Ovary (tissue), 9 donors: ENCODE data around the gene PIK3R2. TPM values are rescaled to one million over a fixed set of nuclear protein-coding genes. Genes with fewer than 3 reads are reported as not detected.

Source experiments
- DNase-seq, 5 donors: peaks; one replicate each; pipeline ENCODE4 v3.0.0-alpha.2; 2019 to 2020
- H3K27ac ChIP-seq, 2 donors: fragments of 200-600 bp; one replicate each; pipeline versions ENCODE4 v1.5.1 to v1.8.0; 2019 to 2022
- H3K27me3 ChIP-seq: fragments of 200-600 bp; one replicate; pipeline ENCODE4 v1.8.0; 2022
- H3K36me3 ChIP-seq: fragments of 200-600 bp; sonication (generic); one replicate; pipeline ENCODE4 v1.5.1; 2019
- H3K4me1 ChIP-seq: one replicate; pipeline ENCODE4 v1.8.1; 2013; ENCODE audit warnings: mild to moderate bottlenecking, moderate library complexity; ENCODE audit not compliant: insufficient read depth
- H3K4me3 ChIP-seq: fragments of 200-600 bp; sonication (generic); one replicate; pipeline ENCODE4 v1.5.1; 2017
- H3K9me3 ChIP-seq, 2 donors: fragments of 200-600 bp in 1 of 2; sonication (generic) in 1 of 2; one replicate each; pipeline versions ENCODE4 v1.5.1 to v1.8.1; 2013 to 2019; ENCODE audit warnings: mild to moderate bottlenecking in 1 of 2, moderate library complexity in 1 of 2
- EP300 ChIP-seq: sonication (generic); formaldehyde crosslinking; IDR thresholded peaks from one replicate; pipeline ENCODE4 v1.6.1; 2017; ENCODE audit warnings: antibody characterized with exemption
- POLR2A ChIP-seq: fragments of 450-650 bp; IDR thresholded peaks from one replicate; pipeline ENCODE4 v1.6.1; 2017; ENCODE audit warnings: antibody characterized with exemption, mild to moderate bottlenecking, moderate library complexity
- WGBS, 3 donors: extraction: QIAGEN DNeasy Blood & Tissue Kit in 1 of 3; methylation state at CpG; one replicate each; pipeline versions ENCODE4 v1.1.5 to v1.1.7; 2013 to 2017; 5-methylcytosine and 5-hydroxymethylcytosine counted together
- intact Hi-C, 4 donors: fragments of 100-400 bp; cut with DNase I; formaldehyde crosslinking; loops; one replicate each; pipeline versions ENCODE4 v1.11.0 to v1.15.1; 2022 to 2023
- polyA plus RNA-seq, 2 donors: library from polyadenylated mRNA; stranded (reverse); fragments of 200-250 nt in 1 of 2; fragments of 350-450 nt in 1 of 2; fragmentation: Illumina TruSeq in 1 of 2; extraction: RNeasy Lipid Tissue Mini Kit (QIAGEN cat#74804) in 1 of 2; gene quantifications; one replicate each; pipeline ENCODE4 v1.2.3, GENCODE V29; 2013 to 2014
- total RNA-seq, 7 donors: library from RNA; depleted of rRNA in 2 of 7; stranded (reverse); fragments of >200 nt in 2 of 7; fragmentation: NEBNext Ultra II Directional in 3 of 7; extraction: Animal tissue kit (Norgen Biotek cat#: 25700) in 3 of 7; gene quantifications; one replicate each; pipeline versions ENCODE4 v1.1.0 to v1.2.4, GENCODE V29; 2016 to 2023
- TF ChIP-seq, protein P1 (sequence below), 3 donors: fragments of 450-650 bp in 2 of 3; fragments of 200-600 bp in 1 of 3; IDR thresholded peaks; one replicate each; pipeline versions ENCODE4 v1.5.1 to v1.8.0; 2016 to 2022; ENCODE audit warnings: antibody characterized with exemption in 3 of 3, mild to moderate bottlenecking in 1 of 3
- donor health status: DM: no; HTN: no; CAD: no; lungs with moderate emphysema.
- donor health status: DM: no; HTN: no; CAD: no.
- donor health status: Bipolar disorder and iron deficiency.
- donor health status: DM: yes; HTN: yes; CAD: no.
- donor health status: DM: no; HTN: no; CAD: no.
- donor health status: DM: yes; HTN: yes; CAD: no.

PIK3R2 gene
- total and polyA plus RNA-seq, 9 donors: 12.8 to 63.2 (median 42.6) TPM

DNA sequence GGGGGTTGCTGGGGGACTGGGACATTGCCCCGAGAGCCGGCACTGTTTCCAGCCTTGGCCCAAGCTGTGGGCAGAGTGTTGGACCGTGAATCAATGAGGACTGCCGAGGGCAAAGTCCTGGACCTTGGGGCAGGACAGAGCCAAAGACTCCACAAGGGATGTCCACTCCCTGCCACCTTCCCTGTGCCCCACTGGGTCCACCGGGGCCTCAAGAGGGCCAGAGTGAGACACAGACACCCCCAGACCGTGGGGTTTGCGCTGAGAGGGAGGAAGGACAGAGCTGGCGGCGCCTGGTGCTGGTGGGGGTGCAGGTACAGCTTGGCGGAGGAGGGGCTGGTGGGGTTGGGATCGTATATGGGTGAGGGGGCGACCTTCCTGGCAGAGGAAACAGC is 43.6 kb upstream of the PIK3R2 start:
- TF ChIP-seq EP300: no peak
- TF ChIP-seq, protein P1, sequence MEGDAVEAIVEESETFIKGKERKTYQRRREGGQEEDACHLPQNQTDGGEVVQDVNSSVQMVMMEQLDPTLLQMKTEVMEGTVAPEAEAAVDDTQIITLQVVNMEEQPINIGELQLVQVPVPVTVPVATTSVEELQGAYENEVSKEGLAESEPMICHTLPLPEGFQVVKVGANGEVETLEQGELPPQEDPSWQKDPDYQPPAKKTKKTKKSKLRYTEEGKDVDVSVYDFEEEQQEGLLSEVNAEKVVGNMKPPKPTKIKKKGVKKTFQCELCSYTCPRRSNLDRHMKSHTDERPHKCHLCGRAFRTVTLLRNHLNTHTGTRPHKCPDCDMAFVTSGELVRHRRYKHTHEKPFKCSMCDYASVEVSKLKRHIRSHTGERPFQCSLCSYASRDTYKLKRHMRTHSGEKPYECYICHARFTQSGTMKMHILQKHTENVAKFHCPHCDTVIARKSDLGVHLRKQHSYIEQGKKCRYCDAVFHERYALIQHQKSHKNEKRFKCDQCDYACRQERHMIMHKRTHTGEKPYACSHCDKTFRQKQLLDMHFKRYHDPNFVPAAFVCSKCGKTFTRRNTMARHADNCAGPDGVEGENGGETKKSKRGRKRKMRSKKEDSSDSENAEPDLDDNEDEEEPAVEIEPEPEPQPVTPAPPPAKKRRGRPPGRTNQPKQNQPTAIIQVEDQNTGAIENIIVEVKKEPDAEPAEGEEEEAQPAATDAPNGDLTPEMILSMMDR (IDR thresholded peaks at IDR 0.05): no peak
- no peak for TF ChIP-seq POLR2A

DNA sequence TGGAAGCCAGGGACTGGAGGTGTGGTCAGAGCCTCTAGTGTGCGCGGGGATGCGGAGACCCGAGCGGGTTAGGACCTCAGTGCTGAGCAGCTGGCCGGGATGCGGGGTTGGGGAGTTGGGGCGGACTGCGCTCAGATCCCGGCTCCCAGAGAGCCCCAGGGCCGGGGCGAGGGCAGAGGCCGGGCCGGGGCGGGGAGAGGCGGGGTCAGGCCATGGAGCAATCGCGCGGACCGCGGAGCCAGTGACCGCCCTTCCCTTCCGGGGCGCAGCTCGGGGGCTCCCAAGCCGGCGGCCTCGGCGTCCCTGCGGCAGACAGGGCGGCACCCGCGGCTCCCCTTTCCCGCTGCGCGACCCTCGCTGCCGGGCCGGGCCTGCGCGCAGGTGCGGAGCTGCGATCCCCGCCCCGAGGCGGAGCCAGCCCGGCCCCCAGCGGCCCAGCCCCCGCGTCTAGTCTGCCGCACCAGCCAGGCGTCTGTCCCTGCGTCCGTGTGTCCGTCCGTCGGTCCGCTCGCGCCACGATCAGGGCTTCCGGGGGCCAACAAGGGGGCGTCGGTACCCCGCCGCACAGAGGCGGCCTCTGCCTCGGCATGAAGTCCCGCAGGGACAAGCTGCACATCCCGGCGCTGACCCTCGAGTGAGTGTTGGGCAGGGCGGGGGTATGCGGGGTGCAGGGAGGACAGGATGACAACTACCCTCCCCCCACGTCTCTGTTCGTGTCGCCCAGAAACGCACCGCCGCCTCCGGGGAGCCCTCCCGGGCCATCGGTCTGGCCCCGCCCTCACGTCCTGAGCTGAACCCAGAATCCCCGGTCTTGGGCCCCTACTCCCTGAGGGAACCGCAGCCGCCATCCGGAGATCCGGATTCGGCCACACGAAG is 43.0 kb upstream of the PIK3R2 start:
- peak in 3 of 5 donors; percentile 37 to 66 (median 55) for DNase-seq

More for the DNA sequence above, 43.6 kb upstream of the PIK3R2 start:
- 67 to 73% (median 71%) methylated on average over 12 of the region's 12 CpGs for WGBS, 3 donors
- no peak for DNase-seq
- Histone ChIP-seq H3K9me3 (no peaks in the 10 kb centered on the region), H3K4me3 (peak overlapping the region; percentile 42), H3K27me3 (no peaks in the 10 kb centered on the region), H3K4me1 (peaks cover 4% of the 10 kb centered on the region), H3K27ac (no peak overlapping the region), H3K36me3 (no peaks in the 10 kb centered on the region)
- intact Hi-C loops: no loop called here

DNA sequence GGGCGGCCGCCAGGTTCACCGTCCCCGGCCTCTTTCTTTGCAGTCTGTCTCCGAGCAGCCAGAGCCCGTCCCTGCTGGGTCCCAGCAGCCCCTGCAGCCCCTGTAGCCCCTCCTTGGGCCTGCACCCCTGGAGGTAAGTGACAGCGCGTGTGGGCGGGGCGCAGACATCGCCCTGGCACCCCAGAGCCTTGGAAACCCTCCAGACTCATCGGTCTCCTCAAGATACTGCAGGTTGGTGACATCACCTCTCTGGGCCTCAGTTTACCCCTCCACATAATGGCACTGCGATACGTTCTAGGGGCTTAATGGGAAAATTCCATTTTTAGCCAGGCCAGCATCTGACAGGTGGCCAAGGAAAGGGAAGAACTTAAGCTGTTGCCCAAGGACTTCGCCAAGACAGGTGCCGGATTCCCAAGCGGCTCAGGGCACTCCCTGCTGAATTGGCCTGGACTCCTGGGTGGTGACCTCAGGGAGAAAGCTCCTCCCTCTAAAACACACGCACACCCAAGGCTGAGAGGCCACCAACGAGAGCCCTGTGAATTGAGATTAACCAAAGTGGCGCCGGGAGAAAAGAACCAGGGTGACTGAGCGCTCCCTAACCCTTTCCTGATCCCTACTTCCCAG is 42.2 kb upstream of the PIK3R2 start:
- H3K36me3 ChIP-seq: no peaks in the 10 kb centered on the region
- H3K4me1 ChIP-seq: peaks cover 3% of the 10 kb centered on the region
- H3K27me3 ChIP-seq: no peaks in the 10 kb centered on the region
- no peak overlapping the region for H3K4me3 ChIP-seq
- TF ChIP-seq POLR2A (no peak), EP300 (no peak)
- intact Hi-C loops: loop anchor here in 3 of 4 donors (5.0 to 10.0 kb wide), 5 partner anchors 42 to 224 kb away; partner anchors contain the start of gene PIK3R2 (in 1 of the 3)
- 59 to 67% (median 64%) methylated on average over 20 to 22 of the region's 22 CpGs for WGBS, 3 donors
- DNase-seq: no peak
- H3K9me3 ChIP-seq: no peaks in the 10 kb centered on the region
- H3K27ac ChIP-seq: no peak overlapping the region

More for the DNA sequence above, 43.0 kb upstream of the PIK3R2 start:
- Histone ChIP-seq H3K4me1 (peaks cover 3% of the 10 kb centered on the region), H3K36me3 (no peaks in the 10 kb centered on the region), H3K27ac (no peak overlapping the region), H3K27me3 (no peaks in the 10 kb centered on the region), H3K9me3 (no peaks in the 10 kb centered on the region), H3K4me3 (peak overlapping the region; percentile 42)
- WGBS, 3 donors: 2 to 6% (median 3%) methylated on average over 56 to 92 of the region's 92 CpGs
- TF ChIP-seq, protein P1 (IDR thresholded peaks at IDR 0.05): no peak
- no peak for TF ChIP-seq EP300
- no peak for TF ChIP-seq POLR2A
- intact Hi-C loops: loop anchor here in 3 of 4 donors (5.0 to 10.0 kb wide), 5 partner anchors 42 to 225 kb away; partner anchors contain the start of gene PIK3R2 (in 1 of the 3)

DNA sequence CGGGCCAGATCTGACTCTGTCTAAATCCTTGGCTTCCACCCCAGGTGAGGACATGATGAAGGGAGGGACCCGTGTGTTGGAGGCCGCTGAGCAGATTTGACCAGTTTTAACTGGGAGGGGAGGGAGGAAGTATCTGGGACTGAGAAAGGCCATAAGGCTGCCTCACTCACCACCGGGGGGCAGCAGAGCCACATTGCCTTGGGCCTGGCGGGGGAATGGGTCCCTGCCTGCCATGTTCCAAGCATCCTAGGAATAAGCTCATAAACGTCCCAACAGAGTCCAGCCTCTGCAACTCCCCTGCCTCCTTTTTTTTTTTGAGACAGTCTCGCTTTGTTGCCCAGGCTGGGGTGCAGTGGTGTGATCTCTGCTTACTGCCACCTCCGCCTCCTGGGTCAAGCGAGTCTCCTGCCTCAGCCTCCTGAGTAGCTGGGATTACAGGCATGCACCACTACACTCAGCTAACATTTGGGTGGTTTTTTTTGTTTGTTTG is 39.9 kb upstream of the PIK3R2 start:
- H3K27me3 ChIP-seq: no peaks in the 10 kb centered on the region
- H3K36me3 ChIP-seq: no peaks in the 10 kb centered on the region
- H3K4me1 ChIP-seq: peaks cover 7% of the 10 kb centered on the region
- intact Hi-C loops: loop anchor here in 3 of 4 donors (5.0 to 10.0 kb wide), 5 partner anchors 39 to 222 kb away; partner anchors contain the start of gene PIK3R2 (in 1 of the 3)
- WGBS, 3 donors: 43 to 45% (median 43%) methylated on average over 9 of the region's 9 CpGs
- H3K27ac ChIP-seq: no peak overlapping the region
- H3K4me3 ChIP-seq: no peak overlapping the region
- no peaks in the 10 kb centered on the region for H3K9me3 ChIP-seq
- DNase-seq: peak; percentile 73 to 89 (median 85)
- TF ChIP-seq, protein P1 (IDR thresholded peaks at IDR 0.05): peak; percentile 55 to 68 (median 55)
- TF ChIP-seq EP300: no peak
